NCI-H2171 treated with DMSO at 0.1 percent for 48 hours (cell line): ENCODE measurements around the gene MTFR1L.
A peak's percentile ranks its signal among the peaks of the same experiment; 100 is the strongest.
"Not testable (repeated sequence)": the region's sequence is repeated elsewhere in the genome, so short reads cannot be mapped to it uniquely, and the experiment has no call there.

Experiments
- DNase-seq: peaks from one replicate; lab custom pipeline; 2025; lab: John Stamatoyannopoulos, UW

The MTFR1L gene

DNA sequence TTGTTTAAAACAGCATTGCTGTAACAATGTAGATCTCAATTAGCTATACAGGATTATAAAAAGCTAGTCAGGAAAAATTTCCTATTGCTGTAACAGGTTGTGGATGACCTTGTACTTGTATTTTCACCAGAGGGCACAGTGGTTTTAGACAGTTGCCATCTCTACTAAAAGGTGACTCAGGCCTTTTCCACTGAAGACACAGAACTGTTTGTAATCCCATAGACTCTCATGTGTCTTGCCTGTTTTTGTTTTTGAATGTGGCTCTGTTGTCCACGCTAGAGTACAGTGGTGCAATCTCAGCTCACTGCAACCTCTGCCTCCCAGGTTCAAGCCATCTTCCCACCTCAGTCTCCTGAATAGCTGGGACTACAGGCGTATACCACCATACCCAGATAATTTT is 5.9 kb downstream of the MTFR1L start:
- DNase-seq: no peak

DNA sequence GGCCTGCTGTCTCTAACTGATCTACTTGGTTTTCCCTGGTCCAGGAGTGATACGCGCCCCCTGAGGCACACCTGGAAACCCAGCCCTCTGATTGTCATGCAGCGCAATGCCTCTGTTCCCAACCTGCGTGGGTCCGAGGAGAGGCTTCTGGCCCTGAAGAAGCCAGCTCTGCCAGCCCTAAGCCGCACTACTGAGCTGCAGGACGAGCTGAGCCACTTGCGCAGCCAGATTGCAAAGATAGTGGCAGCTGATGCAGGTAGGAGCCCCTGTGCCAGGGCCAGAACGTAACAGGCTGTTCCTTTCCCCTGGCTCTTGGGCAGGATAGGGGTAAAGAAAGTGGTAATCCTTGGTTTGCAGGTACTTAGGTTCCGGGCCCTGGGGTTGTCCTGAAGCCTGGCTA is 6.8 kb downstream of the MTFR1L start:
- DNase-seq: no peak

DNA sequence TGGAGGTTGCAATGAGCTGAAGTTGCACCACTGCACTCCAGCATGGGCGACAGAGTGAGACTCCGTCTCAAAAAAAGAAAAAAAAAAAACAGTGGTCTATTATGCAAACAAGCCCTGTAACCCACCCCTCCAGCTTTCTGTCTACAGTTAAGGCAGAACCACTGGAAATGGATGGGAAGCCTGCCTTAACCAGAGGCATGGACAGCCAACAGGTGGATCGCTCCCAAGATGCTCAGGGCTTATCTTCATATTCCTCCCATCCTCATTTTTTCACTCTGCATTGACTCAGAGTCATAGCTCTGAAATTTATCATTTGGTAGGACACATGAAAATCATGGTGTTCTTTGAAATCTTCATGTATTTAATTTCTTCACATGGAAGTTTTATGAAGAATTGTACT is 8.7 kb downstream of the MTFR1L start:
- no peak for DNase-seq

DNA sequence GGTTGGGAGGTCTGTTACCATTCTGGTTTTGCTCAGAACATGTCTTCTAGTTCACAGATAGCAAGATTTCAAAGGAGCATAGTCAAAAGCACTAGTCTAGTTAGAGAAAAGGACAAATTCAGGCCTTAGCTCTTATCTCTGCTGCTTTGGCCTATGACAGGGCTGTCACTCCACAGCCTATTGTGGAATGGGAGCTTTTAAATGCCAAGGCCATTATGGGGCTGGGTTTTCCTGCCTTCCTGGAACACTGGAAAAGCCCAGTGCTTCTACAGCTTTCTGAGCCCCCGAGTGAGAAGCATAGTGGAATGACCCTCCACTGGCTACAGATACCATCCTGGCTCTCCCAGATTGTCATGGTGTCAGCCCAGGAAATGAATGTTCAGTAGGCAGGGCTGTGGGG is 9.3 kb downstream of the MTFR1L start:
- DNase-seq: no peak

DNA sequence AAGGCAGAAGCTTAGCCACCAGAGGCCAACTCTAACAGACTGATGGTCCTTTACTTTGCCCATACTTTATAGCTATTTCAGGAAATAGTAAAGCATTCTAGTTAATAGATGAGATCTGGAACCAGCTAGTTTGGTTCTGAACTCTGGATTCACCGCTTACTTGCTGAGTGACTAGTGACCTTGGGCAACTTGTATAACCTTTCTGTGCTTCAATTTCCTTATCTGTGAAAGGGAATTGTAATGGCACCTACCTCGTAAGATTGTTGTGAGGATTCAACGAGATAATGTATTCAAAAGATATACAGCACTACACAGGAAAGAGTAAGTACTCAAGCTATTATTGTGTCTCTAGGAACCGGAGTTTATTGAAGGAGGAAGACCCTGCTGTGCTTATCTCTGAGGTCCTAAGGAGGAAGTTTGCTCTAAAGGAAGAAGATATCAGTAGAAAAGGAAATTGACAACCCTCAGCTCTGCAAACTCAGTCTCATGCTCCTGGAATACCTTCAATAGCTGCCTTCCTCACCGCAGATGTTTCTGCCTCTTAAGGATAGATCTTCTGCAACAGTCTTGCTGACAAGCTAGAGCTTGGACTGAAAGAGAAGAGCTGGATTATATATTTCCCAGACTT is 11.9 kb downstream of the MTFR1L start:
- no peak for DNase-seq

DNA sequence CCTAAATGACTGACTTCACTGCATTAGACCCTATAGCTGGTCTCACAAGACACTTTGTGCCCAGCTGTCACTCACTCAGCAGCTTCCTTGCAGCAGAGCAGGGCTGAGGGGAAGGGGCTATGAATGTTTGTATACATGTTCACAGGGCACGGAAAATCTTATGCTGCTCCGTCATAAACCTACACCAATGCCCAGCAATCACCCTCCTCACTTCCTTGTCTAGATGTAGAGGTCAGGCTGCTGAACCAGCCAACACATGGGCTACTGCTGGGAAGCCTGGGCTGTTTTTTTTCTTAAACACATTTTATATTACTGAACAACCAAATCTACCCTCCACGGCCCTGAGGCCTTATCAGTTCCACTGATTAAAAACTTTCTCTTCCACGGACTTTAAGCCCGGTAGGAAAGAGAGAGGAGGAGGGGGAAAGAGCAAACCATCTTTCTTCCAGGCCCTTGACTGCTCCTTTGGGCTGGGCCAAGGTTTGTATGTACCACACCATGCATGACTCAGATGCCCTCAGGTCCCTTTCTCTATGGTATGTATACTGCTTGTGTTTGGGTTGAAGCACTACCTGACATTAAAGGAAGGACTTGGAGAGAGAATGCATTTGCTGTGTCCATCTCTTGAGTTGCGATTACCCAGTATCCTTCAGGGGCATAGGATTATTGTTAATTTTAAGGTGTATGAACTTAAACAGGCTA is 12.7 kb downstream of the MTFR1L start:
- no peak for DNase-seq

DNA sequence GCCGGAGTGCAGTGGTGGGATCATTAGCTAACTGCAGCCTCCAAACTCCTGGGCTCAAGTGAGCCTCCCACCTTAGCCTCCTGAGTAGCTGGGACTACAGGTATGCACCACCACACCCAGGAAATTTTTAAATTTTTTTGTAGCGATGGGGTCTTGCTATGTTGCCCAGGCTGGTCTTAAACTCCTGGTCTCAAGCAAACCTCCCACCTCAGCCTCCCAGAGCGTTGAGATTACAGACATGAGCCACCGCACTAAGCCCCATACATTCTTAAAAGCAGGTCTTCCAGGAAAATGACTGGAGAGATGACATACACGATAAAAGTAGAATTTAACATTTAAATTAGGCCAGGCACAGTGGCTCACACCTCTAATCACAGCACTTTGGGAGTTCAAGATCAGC is 13.4 kb downstream of the MTFR1L start:
- DNase-seq: no peak

DNA sequence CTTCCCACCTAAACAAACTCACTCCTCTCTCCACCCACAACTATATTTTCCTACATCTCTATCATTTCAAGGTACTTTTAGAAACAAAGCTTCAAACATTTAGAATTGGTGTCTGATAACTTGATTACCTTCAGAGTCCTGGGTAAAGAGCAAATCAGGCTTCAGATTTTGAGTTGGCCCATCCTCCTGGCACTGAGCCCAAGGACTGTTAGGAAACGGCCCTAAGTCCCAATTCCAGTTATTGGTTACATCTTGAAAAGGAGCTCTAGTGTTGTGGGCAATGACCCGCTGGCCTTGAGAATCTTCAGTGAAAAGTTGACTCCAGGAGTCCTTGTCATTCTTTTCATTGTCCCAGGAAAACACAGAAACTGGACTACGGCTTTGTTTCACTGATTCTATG is 15.1 kb downstream of the MTFR1L start:
- DNase-seq: no peak

DNA sequence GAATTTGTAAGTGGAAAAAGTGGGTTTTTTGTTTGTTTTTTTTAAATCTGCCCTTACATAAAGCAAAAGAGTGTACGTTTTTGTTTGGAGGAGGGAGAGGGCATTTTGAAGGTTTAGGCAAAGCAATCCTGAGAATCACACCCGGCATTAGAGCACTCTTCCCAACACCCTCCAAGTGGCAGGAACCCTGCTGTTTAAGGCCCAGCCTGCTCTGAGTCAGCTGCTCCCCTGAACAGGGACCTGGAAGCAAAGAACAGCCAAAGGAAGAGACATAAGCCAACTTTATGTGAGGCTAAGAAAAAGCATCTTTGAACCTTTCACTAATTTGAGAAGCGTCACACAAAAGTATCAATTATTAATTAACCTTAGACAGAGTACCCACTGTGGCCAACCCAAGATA is 16.9 kb downstream of the MTFR1L start:
- DNase-seq: no peak

DNA sequence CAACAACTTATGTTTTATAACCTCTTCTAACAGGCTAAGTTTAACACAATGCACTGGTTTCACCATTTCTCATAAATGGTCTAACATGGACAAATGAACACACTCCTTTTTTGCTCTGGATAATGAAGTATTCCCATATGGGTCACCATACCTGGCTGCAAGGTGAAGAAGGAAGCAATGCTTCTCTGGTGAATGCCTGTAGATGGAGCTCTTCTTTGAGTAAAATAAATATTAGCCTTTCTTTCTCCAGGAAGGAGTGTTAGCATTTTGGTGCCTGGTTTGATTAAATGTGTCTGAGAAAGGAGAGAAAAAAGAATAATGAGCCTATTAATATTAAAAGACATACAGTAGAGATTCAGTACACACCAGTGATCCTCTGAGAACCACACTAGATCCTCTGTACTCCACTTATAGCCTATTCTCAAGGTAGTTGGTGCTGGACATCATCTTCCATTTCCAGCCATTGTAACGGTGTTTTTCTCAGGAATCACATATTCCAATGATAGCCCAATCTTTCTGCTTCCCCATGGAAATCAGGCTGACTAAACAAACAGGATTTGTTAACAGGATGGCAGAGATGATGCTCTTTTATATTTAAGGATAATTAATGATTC is 17.6 kb downstream of the MTFR1L start:
- peak; percentile 32 for DNase-seq

DNA sequence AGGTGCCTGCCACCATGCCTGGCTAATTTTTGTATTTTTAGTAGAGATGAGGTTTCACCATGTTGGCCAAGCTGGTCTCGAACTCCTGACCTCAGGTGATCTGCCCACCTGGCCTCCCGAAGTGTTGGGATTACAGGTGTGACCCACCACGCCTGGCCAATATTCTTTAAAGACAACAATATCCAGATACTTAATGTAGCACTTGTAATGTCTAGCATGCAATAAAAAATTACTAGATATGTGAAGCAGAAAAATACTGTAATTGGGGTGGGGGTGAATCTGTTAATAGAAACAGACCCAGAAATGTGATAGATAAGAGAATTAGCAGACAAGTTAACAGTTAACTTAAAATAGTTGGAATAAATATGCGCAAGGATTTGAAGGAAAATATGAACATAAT is 20.1 kb downstream of the MTFR1L start:
- DNase-seq: not testable (repeated sequence)

DNA sequence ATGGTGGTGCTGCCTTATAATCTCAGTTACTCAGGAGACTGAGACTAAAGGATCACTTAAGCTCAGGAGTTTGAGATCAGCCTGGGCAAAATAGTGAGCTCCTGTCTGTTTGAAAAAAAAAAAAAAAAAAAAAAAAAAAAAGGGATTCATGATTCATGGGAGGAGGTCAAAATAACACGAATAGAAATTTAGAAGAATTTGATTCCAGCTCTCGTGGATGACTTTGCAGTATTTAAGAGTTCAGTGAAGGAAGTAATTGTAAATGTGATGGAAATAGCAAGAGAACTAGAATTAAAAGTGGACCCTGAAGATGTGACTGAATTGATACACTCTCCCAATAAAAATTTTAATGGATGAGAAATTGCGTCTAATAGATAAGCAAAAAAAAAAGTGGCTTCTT is 23.7 kb downstream of the MTFR1L start:
- DNase-seq: no peak

DNA sequence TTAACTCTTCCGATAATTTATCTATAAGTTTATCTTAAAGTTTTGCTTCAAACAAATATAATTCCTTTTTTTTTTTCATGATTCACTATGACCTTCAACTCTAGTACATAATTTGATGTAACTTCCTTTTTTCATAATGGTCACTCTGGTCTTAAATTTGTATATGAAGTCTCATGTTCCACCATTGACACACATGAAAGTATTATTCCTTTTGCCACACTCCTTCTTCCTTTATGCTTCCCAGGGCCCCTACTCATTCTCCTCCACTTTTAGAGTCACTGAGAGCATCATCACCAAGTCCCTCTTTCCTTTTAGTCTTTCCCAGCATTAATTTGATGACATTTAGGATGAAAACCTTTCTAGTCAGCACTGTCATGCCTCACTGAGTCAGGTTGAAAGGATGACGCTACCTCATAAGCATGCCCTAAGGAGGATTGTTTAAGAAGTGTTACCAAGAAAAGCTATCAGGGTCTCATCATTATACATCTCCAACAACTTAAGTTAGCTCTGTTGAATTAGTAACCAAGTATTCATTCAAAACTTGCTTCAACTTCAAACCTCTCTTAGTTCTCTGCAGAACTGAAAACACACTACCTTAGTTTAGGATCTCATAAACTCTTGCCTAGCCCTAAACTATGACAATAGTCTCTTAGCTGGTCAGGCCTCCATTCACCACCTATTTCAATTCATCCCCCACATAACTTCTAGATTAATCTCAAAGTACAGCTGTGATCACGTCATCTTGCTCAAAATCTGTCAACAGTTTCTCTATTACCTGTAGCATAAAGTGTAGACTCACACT is 25.0 kb downstream of the MTFR1L start:
- DNase-seq: no peak

DNA sequence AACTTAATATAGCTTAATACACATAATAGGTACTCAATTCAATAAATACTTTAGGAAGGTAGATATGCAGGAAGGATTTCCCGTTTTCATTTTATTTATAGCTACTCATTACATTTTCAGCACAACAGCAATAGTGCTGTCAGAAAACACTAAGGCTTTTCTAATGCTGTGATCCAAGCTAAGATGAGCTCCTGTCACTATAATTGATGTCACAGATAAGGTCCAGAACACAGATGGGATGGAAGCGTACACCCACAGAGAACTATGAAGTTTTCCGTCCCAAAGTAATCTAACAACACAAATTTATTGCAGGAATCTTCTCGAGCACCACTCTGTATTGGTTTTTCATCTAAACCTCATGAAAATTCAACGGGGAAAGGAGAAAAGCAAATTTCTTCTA is 25.9 kb downstream of the MTFR1L start:
- no peak for DNase-seq

DNA sequence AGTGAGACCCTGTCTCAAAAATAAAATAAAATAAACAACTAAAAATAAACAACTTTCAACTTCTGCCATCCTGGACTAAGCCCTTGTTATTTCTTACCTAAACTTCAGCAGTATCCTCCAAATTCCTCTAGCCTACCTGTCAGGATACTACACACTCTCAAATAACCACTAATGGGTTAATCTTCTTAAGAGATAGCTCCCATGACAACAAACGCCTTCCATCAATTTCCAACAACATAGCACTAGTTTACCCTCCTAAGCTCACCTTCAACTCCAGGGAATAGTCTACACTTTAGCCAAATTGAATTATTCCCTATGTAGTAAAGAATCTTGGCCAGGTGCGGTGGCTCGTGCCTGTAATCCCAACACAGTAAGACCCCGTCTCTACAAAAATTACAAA is 28.2 kb downstream of the MTFR1L start:
- no peak for DNase-seq

DNA sequence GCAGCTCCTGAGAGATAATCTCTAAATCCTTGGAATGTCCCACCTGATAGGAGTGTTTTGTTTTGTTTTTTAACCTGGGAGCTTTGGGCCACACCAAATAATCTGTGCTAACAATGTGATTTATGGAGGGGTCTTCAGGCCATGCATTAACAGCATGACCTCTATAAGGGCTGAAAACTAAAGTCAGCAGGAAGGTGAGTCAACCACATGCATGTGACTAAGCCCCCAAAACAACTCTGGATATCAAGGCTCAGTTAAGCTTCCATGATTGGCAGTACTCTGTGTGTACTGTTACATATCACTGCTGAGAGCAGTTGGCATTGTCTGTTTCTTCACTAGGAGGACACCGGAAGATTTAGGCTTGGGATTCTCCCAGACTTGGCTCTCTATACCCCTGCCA is 28.8 kb downstream of the MTFR1L start:
- DNase-seq: no peak

DNA sequence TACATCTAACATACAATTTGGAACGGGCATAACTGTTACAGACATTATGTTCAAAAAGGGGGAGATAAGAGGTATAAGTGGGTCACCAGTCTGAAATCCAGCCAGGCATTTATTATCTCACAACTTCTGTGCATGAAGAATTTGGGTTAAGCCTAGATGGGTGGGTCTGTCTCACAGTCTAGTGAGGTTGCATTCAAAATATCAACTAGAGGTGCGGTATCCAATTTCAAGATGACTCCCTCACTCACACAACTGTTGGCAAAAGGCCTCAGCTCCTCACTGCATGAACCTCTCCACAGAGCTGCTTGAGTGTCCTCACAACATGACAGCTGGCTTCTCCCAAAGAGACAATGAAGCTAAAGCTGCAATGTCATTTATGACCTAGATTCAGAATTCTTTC is 34.8 kb downstream of the MTFR1L start:
- peak; percentile 81 for DNase-seq

DNA sequence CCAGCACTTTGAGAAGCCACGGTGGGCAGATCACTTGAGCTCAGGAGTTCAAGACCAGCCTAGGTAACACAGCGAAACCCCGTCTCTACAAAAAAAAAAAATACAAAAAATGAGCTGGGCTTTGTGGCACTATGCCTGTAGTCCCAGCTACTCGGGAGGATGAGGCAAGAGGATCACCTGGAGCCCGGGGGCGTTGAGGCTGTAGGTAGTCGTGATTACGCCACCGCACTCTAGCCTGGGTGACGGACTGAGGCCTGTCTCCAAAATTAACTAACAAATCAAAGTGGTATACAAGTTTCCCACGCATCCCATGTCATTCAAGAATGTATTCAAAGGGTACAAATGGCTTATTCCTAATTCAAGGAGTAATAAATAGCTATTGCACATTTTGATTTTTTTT is 37.1 kb downstream of the MTFR1L start:
- DNase-seq: no peak

DNA sequence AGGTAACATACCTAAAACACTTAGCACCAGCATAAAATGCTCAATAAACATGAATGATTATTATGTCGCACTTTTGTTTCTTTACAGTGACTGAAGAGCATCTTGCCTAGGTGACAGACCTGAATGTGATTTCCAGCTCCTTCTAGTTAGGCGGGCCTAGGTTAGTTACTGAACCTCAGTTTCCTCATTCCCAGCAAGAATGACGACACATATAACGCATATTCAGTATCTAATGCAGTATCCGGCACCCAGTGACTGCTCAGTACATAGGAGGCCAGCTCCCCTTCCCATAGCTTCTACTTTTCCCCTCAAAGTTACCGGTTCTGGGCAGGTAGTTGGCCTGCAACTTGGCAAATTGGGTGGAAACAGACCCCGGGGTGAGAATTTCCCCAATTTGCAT is 38.7 kb downstream of the MTFR1L start:
- DNase-seq: no peak

DNA sequence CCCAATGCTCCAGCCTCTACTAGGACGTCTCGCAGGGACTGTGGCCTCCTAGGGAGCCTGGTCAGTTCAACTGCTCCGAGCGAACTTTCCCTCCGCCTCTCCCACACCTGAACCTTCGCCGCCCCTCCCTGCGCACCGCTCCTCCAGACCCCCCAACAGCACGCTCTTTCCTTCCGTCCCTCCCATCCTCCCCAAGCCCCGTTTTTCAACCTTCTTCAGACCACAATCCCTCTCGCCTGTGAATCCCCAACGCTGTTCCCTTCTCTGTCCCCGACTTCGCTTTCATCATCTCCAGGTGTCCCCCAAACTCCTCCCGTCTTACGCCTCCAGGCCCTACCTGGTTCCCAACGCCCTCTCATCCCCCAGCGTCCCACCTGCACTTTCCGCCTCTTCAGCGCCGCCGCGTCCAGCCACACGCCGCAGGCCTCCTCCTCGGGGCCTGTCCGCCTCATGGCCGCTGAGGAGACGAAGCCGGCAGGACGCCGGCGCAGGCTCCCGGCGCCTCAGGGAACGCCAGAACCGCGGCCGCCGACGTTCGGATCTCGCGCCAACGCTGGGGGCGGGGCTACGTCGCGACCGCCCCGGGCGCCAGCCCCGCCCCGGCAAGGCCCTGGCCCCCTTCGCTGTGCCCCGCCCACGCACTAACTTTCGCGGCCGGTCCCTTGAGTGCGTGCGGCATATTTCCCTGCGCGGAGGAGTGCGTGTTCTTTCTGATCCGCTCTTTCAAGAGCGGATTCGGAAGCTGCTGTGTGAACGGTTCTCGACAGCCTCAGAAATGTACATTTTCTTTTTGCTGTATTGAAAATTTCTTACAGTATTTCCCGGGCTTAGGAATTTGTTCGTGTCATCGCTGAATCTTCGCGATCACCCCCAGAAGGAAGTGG is 39.4 kb downstream of the MTFR1L start, which contains the start of gene AUNIP:
Gene AUNIP, minus strand, starts transcription at position 552 of the 884 bp plus-strand sequence. Its CDS starts 100 bp downstream, at position 452.
- peak; percentile 83 for DNase-seq
